Measurements from ENCODE around the gene PARK7.

Gene PARK7

GRCh38 chr1:8023287-8023994 is 61.9 kb downstream of the PARK7 start:
- H4K20me1 ChIP-seq (ENCODE audit: control insufficient read depth, insufficient read depth, low read depth, low read length): no peaks in the 10 kb centered on the region
- H3K4me1 ChIP-seq (ENCODE audit: control insufficient read depth, low read length): peaks cover 5% of the 10 kb centered on the region
- H3K79me2 ChIP-seq (ENCODE audit: control insufficient read depth, low read length): no peaks in the 10 kb centered on the region
- peaks cover 45% of the 10 kb centered on the region for H3K27me3 ChIP-seq (ENCODE audit: control insufficient read depth, low read length)
- TF ChIP-seq EZH2phosphoT487 (IDR thresholded peaks at IDR 0.05; ENCODE audit: borderline replicate concordance, low read length) (no peak), CTCF (IDR thresholded peaks at IDR 0.05; ENCODE audit: low read depth, low read length, poor library complexity, severe bottlenecking) (no peak)
- no peaks in the 10 kb centered on the region for H3K9me2 ChIP-seq (replicated peaks; ENCODE audit: control insufficient read depth, low read length)
- no peak overlapping the region for H3K4me2 ChIP-seq (ENCODE audit: low read length)
- H3F3A ChIP-seq (ENCODE audit: control insufficient read depth, insufficient read depth): no peaks in the 10 kb centered on the region
- H3K27ac ChIP-seq (ENCODE audit: low read depth, low read length): no peak overlapping the region
- no peaks in the 10 kb centered on the region for H3K36me3 ChIP-seq (ENCODE audit: control insufficient read depth, low read length)
- H3K4me3 ChIP-seq (ENCODE audit: low read length): no peak overlapping the region
- no peaks in the 10 kb centered on the region for H3K9me3 ChIP-seq (ENCODE audit: control insufficient read depth, insufficient read depth, low read length)

- Histone ChIP-seq H3K9me3 (ENCODE audit: control insufficient read depth, insufficient read depth, low read length) (no peaks in the 10 kb centered on the region), H3K9me2 (replicated peaks; ENCODE audit: control insufficient read depth, low read length) (no peaks in the 10 kb centered on the region), H3K36me3 (ENCODE audit: control insufficient read depth, low read length) (no peaks in the 10 kb centered on the region), H3F3A (ENCODE audit: control insufficient read depth, insufficient read depth) (no peaks in the 10 kb centered on the region), H3K4me3 (ENCODE audit: low read length) (no peak overlapping the region), H4K20me1 (ENCODE audit: control insufficient read depth, insufficient read depth, low read depth, low read length) (no peaks in the 10 kb centered on the region), H3K4me1 (ENCODE audit: control insufficient read depth, low read length) (peaks cover 5% of the 10 kb centered on the region), H3K79me2 (ENCODE audit: control insufficient read depth, low read length) (no peaks in the 10 kb centered on the region), H3K4me2 (ENCODE audit: low read length) (no peak overlapping the region), H3K27me3 (ENCODE audit: control insufficient read depth, low read length) (peaks cover 45% of the 10 kb centered on the region), H3K27ac (ENCODE audit: low read depth, low read length) (no peak overlapping the region)
- TF ChIP-seq CTCF (IDR thresholded peaks at IDR 0.05; ENCODE audit: low read depth, low read length, poor library complexity, severe bottlenecking) (no peak), EZH2phosphoT487 (IDR thresholded peaks at IDR 0.05; ENCODE audit: borderline replicate concordance, low read length) (no peak)
Measured at GRCh38 chr1:8023995-8024313, 62.4 kb downstream of the PARK7 start.

GRCh38 chr1:8024329-8024728 is 62.8 kb downstream of the PARK7 start:
- Histone ChIP-seq H3K27ac (ENCODE audit: low read depth, low read length) (no peak overlapping the region), H3K4me1 (ENCODE audit: control insufficient read depth, low read length) (peaks cover 5% of the 10 kb centered on the region)

More at GRCh38 chr1:8024329-8024728, 62.8 kb downstream of the PARK7 start:
- Histone ChIP-seq H3K27me3 (ENCODE audit: control insufficient read depth, low read length) (peaks cover 43% of the 10 kb centered on the region), H3F3A (ENCODE audit: control insufficient read depth, insufficient read depth) (no peaks in the 10 kb centered on the region), H3K4me2 (ENCODE audit: low read length) (no peak overlapping the region), H3K4me3 (ENCODE audit: low read length) (no peak overlapping the region), H3K36me3 (ENCODE audit: control insufficient read depth, low read length) (no peaks in the 10 kb centered on the region), H3K9me3 (ENCODE audit: control insufficient read depth, insufficient read depth, low read length) (no peaks in the 10 kb centered on the region), H3K9me2 (replicated peaks; ENCODE audit: control insufficient read depth, low read length) (no peaks in the 10 kb centered on the region), H3K79me2 (ENCODE audit: control insufficient read depth, low read length) (no peaks in the 10 kb centered on the region), H4K20me1 (ENCODE audit: control insufficient read depth, insufficient read depth, low read depth, low read length) (no peaks in the 10 kb centered on the region)
- TF ChIP-seq CTCF (IDR thresholded peaks at IDR 0.05; ENCODE audit: low read depth, low read length, poor library complexity, severe bottlenecking) (no peak), EZH2phosphoT487 (IDR thresholded peaks at IDR 0.05; ENCODE audit: borderline replicate concordance, low read length) (no peak)

All from DOHH2 (cell line).